ENCODE results near the gene CDK16.

The CDK16 gene

DNA sequence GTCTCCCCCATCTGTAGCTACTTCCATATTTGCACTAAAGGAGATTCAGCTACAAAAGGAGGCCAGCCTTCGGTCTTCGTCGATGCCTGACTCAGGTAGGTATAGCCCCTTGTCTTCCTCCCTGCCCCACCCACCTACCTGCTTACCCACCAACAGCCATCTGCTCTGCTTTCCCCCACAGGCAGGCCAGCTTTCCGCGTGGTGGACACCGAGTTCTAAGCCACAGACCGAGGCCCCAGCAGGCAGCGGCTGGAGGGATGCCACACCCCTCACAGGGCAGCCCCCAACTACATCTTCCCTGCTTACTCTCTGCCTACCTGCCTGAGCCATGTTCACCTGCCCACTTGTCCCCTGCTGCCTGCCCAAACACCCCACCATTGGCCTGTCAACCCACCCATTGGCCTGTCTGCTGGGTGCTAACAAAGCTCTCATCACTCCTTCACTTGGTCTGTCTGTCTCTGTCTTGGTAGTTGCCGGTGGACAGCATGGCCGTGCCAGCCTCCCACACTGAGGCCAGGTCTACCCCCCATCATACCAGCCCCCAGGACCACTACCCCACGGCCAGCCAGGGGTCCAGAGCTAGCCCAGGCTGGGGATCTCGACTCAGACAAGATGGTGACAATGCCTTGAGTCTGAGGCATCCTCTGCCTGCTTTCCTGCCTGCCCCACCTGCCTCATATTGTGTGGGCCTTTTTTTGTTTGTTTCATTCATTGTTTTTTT is 10.2 kb downstream of the CDK16 start:
- DNase-seq, result no peak

DNA sequence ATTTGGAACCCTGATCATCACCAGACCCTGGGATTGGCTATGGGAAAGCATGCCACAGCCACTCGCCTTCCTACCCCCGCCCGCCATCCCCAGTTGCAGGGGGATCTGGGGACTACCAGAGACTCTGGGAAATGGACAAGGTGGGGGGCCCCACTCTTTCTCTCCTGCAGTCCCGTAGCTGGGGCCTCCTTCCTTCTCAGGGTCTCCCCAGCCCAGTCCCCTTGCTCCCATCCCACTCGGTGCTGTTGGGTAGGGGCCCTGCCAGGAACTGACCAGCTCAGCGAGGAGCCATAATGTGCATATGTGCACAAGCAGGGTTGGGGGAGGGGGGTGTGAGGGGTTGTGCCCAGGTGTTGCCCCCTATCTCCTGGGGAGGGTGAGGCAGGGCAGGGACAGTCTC is 10.9 kb downstream of the CDK16 start:
- no peak for DNase-seq

- DNase-seq, result no peak
Observed at GRCh38 chrX:47230136-47230868, 11.8 kb downstream of the CDK16 start.

- no peak for DNase-seq
Observed at GRCh38 chrX:47231167-47231566, 12.7 kb downstream of the CDK16 start.

- DNase-seq, result no peak
Observed at GRCh38 chrX:47232197-47232802, 13.8 kb downstream of the CDK16 start.

- DNase-seq, result no peak
Observed at GRCh38 chrX:47232803-47233332, 14.4 kb downstream of the CDK16 start, which contains the start of gene USP11. Gene USP11 (plus strand): TSS chrX:47233009. CDS start chrX:47233044, 35 bp downstream.

GRCh38 chrX:47233333-47234113 is 15.0 kb downstream of the CDK16 start:
- peak; percentile 75 to 85 for DNase-seq

- DNase-seq, result no peak
Observed at GRCh38 chrX:47234583-47234982, 16.1 kb downstream of the CDK16 start.

GRCh38 chrX:47235691-47236103 is 17.2 kb downstream of the CDK16 start:
- DNase-seq, result no peak

- DNase-seq, result no peak
Observed at GRCh38 chrX:47239199-47239598, 20.7 kb downstream of the CDK16 start.

GRCh38 chrX:47239898-47240545 is 21.5 kb downstream of the CDK16 start:
- no peak for DNase-seq

GRCh38 chrX:47240619-47241018 is 22.1 kb downstream of the CDK16 start:
- DNase-seq, result no peak

GRCh38 chrX:47241201-47242011 is 22.9 kb downstream of the CDK16 start:
- DNase-seq, result no peak

DNA sequence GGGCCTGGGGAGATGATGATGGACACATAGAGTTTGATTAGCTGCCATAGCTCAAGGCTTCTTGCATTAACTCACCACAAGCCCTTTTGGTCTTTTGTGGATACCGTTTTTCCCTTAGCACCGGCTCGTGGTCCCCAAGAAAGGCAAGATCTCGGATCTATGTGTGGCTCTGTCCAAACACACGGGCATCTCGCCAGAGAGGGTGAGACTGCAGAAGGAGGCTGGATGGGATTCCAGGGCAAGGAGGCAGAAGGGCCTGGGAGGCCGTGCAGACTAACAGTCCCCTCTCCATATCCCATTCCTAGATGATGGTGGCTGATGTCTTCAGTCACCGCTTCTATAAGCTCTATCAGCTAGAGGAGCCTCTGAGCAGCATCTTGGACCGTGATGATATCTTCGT is 23.8 kb downstream of the CDK16 start:
- no peak for DNase-seq

GRCh38 chrX:47243351-47243750 is 24.9 kb downstream of the CDK16 start:
- no peak for DNase-seq

DNA sequence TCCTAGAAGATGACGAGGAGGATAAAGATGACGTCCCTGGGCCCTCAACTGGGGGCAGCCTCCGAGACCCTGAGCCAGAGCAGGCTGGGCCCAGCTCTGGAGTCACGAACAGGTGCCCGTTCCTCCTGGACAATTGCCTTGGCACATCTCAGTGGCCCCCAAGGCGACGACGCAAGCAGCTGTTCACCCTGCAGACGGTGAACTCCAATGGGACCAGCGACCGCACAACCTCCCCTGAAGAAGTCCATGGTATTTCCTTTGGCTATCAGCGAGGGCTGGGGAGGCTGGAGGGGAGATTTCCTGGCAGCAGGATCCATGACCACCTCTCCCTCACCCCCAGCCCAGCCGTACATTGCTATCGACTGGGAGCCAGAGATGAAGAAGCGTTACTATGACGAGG is 26.2 kb downstream of the CDK16 start:
- no peak for DNase-seq

- no peak for DNase-seq
Observed at GRCh38 chrX:47245156-47245555, 26.7 kb downstream of the CDK16 start.

GRCh38 chrX:47247206-47247998 is 28.9 kb downstream of the CDK16 start:
- no peak for DNase-seq

- no peak for DNase-seq
Observed at GRCh38 chrX:47247999-47248320, 29.5 kb downstream of the CDK16 start.

- no peak for DNase-seq
Observed at GRCh38 chrX:47248576-47248975, 30.1 kb downstream of the CDK16 start.

- no peak for DNase-seq
Observed at GRCh38 chrX:47250017-47250347, 31.5 kb downstream of the CDK16 start.

All from stimulated activated CD4-positive, alpha-beta T cell treated with anti-CD3 and anti-CD28 coated beads, Interleukin-2, amount 100 ng/mL, for 48 hours (primary cell).